ENCODE results near the gene RASSF3. TPM values are rescaled to one million over a fixed set of nuclear protein-coding genes. Genes with fewer than 3 reads are reported as not detected.
A peak's percentile ranks its signal among the peaks of the same experiment; 100 is the strongest.

The RASSF3 gene
- total RNA-seq, 1 experiment from 2014 or later, result 13.4 TPM

DNA sequence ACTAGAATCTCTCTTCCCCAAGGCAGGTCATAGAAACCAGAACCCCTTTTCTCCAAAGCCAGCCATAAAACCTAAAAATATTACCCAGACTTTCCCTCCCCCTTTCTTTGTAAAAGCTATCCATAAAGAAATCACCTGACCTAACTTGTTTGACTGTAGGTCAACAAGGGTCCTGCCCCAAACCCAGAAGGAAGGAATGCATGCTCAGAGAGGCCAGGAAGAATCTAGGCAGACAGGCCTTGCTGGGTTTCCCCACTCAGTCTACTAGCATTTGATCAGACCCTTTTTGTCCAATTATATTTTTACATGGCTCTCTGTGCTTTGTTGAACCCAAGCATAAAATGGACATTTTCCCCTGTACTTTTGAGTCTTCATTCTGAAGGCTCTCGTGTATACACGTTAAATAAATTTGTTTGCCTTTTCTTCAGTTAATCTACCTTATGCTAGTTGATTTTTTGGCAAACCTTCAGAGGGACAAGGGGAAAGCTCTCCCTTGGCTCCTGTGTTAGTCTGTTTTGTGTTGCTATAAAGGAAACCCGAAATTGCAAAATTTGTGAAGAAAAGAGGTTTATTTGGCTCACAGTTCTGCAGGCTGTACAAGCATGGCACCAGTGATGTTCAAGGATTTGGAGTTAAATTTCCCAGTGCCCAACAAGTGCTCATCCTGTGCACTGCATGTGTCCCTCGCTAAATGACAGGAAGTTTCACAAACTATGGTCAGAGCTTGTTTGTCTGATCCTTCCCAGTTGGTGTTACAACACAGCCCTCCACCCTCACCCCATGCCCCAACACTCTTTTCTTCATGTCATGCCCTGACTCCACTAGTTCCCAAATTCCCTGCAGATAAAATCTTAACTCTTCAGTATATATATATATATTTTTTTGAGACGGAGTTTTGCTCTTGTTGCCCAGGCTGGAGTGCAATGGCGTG, 14.2 kb upstream of the RASSF3 start:
- intact Hi-C loops (cut with micrococcal nuclease), result no loop called here
- Histone ChIP-seq H2AFZ (ENCODE audit: low read length) (no peak overlapping the region), H3K9me2 (replicated peaks; ENCODE audit: low read length) (no peaks in the 10 kb centered on the region), H3K4me1 (ENCODE audit: insufficient read depth, low read length) (peaks cover 5% of the 10 kb centered on the region; the same call in 1 of the 2 replicates), H3K36me3 (ENCODE audit: low read depth, low read length) (no peaks in the 10 kb centered on the region), H3K27me3 (ENCODE audit: low read length) (no peaks in the 10 kb centered on the region), H4K20me1 (ENCODE audit: low read length) (no peaks in the 10 kb centered on the region), H3K27ac (ENCODE audit: low read length) (no peak overlapping the region), H3K9me3 (ENCODE audit: low read length) (no peaks in the 10 kb centered on the region), H3K9ac (ENCODE audit: low read length) (no peak overlapping the region), H3K4me2 (ENCODE audit: low read length) (no peak overlapping the region), H3F3A (ENCODE audit: low read length, unreplicated experiment) (no peaks in the 10 kb centered on the region), H3K79me2 (ENCODE audit: low read length) (no peaks in the 10 kb centered on the region), H3K4me3 (ENCODE audit: low read length) (no peak overlapping the region)
- ChIA-PET POLR2A (ENCODE audit: unreplicated experiment) (no interaction called here), CTCF (no interaction called here)
- ATAC-seq (no peak), DNase-seq (no peak)
- no TSS peak for BruUV-seq (replicated peaks)
- TF ChIP-seq EZH2phosphoT487 (IDR thresholded peaks at IDR 0.05; ENCODE audit: borderline replicate concordance, low read length) (no peak), EZH2 (IDR thresholded peaks at IDR 0.05; ENCODE audit: low read length, unreplicated experiment) (no peak)
- TF ChIP-seq, protein P1, sequence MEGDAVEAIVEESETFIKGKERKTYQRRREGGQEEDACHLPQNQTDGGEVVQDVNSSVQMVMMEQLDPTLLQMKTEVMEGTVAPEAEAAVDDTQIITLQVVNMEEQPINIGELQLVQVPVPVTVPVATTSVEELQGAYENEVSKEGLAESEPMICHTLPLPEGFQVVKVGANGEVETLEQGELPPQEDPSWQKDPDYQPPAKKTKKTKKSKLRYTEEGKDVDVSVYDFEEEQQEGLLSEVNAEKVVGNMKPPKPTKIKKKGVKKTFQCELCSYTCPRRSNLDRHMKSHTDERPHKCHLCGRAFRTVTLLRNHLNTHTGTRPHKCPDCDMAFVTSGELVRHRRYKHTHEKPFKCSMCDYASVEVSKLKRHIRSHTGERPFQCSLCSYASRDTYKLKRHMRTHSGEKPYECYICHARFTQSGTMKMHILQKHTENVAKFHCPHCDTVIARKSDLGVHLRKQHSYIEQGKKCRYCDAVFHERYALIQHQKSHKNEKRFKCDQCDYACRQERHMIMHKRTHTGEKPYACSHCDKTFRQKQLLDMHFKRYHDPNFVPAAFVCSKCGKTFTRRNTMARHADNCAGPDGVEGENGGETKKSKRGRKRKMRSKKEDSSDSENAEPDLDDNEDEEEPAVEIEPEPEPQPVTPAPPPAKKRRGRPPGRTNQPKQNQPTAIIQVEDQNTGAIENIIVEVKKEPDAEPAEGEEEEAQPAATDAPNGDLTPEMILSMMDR (conservative IDR thresholded peaks at IDR 0.05; ENCODE audit: low read depth, low read length), result no peak

DNA sequence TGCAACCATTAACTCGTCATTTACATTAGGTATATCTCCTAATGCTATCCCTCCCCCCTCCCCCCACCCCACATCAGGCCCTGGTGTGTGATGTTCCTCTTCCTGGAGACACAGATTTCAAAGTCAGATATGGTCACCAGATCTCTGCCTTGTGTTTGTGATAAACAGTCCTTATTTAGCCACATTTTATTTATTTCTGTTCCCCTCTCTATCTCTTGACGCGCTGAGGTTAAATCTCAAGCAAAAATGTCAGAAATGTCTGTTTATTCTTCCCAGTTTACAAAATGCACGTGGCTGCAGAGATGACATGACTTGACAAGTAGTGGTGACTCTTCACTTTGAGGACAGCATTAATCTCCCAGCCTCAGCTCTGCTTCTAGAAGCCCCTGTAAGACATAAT, 11.5 kb upstream of the RASSF3 start:
- no peaks in the 10 kb centered on the region for H3K79me2 ChIP-seq (ENCODE audit: low read length)
- no peak for TF ChIP-seq EZH2phosphoT487 (IDR thresholded peaks at IDR 0.05; ENCODE audit: borderline replicate concordance, low read length)
- TF ChIP-seq EZH2 (IDR thresholded peaks at IDR 0.05; ENCODE audit: low read length, unreplicated experiment), result no peak
- TF ChIP-seq, protein P1 (conservative IDR thresholded peaks at IDR 0.05; ENCODE audit: low read depth, low read length), result no peak
- no TSS peak for BruUV-seq (replicated peaks)
- H2AFZ ChIP-seq (ENCODE audit: low read length), result no peak overlapping the region
- DNase-seq, result no peak
- no peaks in the 10 kb centered on the region for H3K27me3 ChIP-seq (ENCODE audit: low read length)
- ChIA-PET CTCF (no interaction called here), POLR2A (ENCODE audit: unreplicated experiment) (no interaction called here)
- H3K36me3 ChIP-seq (ENCODE audit: low read depth, low read length), result no peaks in the 10 kb centered on the region
- no peak for ATAC-seq
- no peaks in the 10 kb centered on the region for H3K9me3 ChIP-seq (ENCODE audit: low read length)
- H3K4me3 ChIP-seq (ENCODE audit: low read length), result no peak overlapping the region
- intact Hi-C loops (cut with micrococcal nuclease), result no loop called here
- H3K9me2 ChIP-seq (replicated peaks; ENCODE audit: low read length), result no peaks in the 10 kb centered on the region
- H4K20me1 ChIP-seq (ENCODE audit: low read length), result no peaks in the 10 kb centered on the region
- H3K9ac ChIP-seq (ENCODE audit: low read length), result no peak overlapping the region
- no peak overlapping the region for H3K27ac ChIP-seq (ENCODE audit: low read length)
- peaks cover 5% of the 10 kb centered on the region; the same call in 1 of the 2 replicates for H3K4me1 ChIP-seq (ENCODE audit: insufficient read depth, low read length)
- H3K4me2 ChIP-seq (ENCODE audit: low read length), result no peak overlapping the region
- no peaks in the 10 kb centered on the region for H3F3A ChIP-seq (ENCODE audit: low read length, unreplicated experiment)

DNA sequence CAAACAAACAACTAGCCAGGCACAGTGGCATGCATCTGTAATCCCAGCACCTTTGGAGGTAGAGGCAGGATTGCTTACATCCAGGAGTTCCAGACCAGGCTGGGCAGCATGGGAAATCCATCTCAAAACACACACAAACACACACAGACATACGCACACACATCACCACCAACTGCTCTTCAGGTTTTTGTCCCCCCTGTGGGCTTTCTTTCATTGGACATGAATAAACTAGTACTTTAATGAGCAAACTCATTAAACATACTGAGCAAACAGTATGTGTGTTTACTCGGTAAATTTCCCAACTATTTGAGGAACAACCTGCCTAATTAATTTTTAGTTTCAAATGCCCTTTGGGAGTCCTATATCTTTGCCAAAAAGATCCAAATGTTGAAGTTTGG, 10.1 kb upstream of the RASSF3 start:
- Histone ChIP-seq H3K9ac (ENCODE audit: low read length) (no peak overlapping the region), H3K9me3 (ENCODE audit: low read length) (no peaks in the 10 kb centered on the region), H3K36me3 (ENCODE audit: low read depth, low read length) (no peaks in the 10 kb centered on the region), H3K79me2 (ENCODE audit: low read length) (no peaks in the 10 kb centered on the region), H3K4me2 (ENCODE audit: low read length) (no peak overlapping the region), H3K27ac (ENCODE audit: low read length) (no peak overlapping the region), H3K4me3 (ENCODE audit: low read length) (no peak overlapping the region), H3F3A (ENCODE audit: low read length, unreplicated experiment) (no peaks in the 10 kb centered on the region), H4K20me1 (ENCODE audit: low read length) (no peaks in the 10 kb centered on the region), H3K27me3 (ENCODE audit: low read length) (no peaks in the 10 kb centered on the region), H3K4me1 (ENCODE audit: insufficient read depth, low read length) (peaks cover 5% of the 10 kb centered on the region; the same call in 1 of the 2 replicates), H3K9me2 (replicated peaks; ENCODE audit: low read length) (no peaks in the 10 kb centered on the region), H2AFZ (ENCODE audit: low read length) (peak overlapping the region; percentile 25; the same call in 1 of the 2 replicates)
- DNase-seq (peak; percentile 17), ATAC-seq (peak; percentile 91)
- intact Hi-C loops (cut with micrococcal nuclease), result loop anchor here (2.0 kb wide), 2 partner anchors 51 kb away; no protein-coding TSS in a partner anchor
- no TSS peak for BruUV-seq (replicated peaks)
- TF ChIP-seq EZH2 (IDR thresholded peaks at IDR 0.05; ENCODE audit: low read length, unreplicated experiment) (no peak), EZH2phosphoT487 (IDR thresholded peaks at IDR 0.05; ENCODE audit: borderline replicate concordance, low read length) (no peak)
- TF ChIP-seq, protein P1 (conservative IDR thresholded peaks at IDR 0.05; ENCODE audit: low read depth, low read length), result no peak
- ChIA-PET CTCF (interaction anchor here (0.5 kb wide), 1 partner anchor 62 kb away, joined by 4 read pairs; no protein-coding TSS in a partner anchor), POLR2A (ENCODE audit: unreplicated experiment) (no interaction called here)
